Lower leg skin (tissue), 4 donors: ENCODE data around the gene TAAR8. TPM values are rescaled to one million over a fixed set of nuclear protein-coding genes. Genes with fewer than 3 reads are reported as not detected.

Source experiments
- DNase-seq, 2 donors: peaks; one replicate each; pipeline ENCODE4 v3.0.0-alpha.2; 2019; ENCODE audit warnings: low spot score in 2 of 2
- H3K4me3 ChIP-seq: fragments of 200-600 bp; sonication (generic); 2 replicates; pipeline ENCODE4 v1.5.1; 2017; ENCODE audit warnings: mild to moderate bottlenecking, low read depth; ENCODE audit not compliant: poor library complexity, severe bottlenecking
- CTCF ChIP-seq, 3 donors: fragments of 450-650 bp; IDR thresholded peaks; one replicate each; pipeline ENCODE4 v1.5.1; 2016; ENCODE audit warnings: antibody characterized with exemption in 3 of 3, mild to moderate bottlenecking in 3 of 3, moderate library complexity in 2 of 3
- POLR2A ChIP-seq, 2 donors: fragments of 450-650 bp; IDR thresholded peaks; one replicate each; pipeline ENCODE4 v1.6.1; 2016 to 2017; ENCODE audit warnings: antibody characterized with exemption in 2 of 2, mild to moderate bottlenecking in 1 of 2, moderate library complexity in 1 of 2
- WGBS, 2 donors: methylation state at CpG; one replicate each; pipeline ENCODE4 v1.1.5; 2018; 5-methylcytosine and 5-hydroxymethylcytosine counted together
- intact Hi-C: fragments of 100-400 bp; cut with DNase I; formaldehyde crosslinking; loops from one replicate; pipeline ENCODE4 v1.15.0; 2023; ENCODE audit warnings: low total_unique reads
- total RNA-seq, 4 donors: library from RNA; depleted of rRNA; stranded (reverse); fragments of >200 nt; gene quantifications; one replicate each; pipeline ENCODE4 v1.1.0, GENCODE V29; 2016

Gene TAAR8
- total RNA-seq, 4 donors from 2014 or later: not detected

GRCh38 chr6:132584698-132585097 lies 32.2 kb downstream of the TAAR8 start:
- no peak for TF ChIP-seq CTCF (IDR thresholded peaks at IDR 0.05)
- no peak for TF ChIP-seq POLR2A (IDR thresholded peaks at IDR 0.05)
- 73 to 77% methylated on average over 1 of the region's 1 CpG for WGBS, 2 donors
- intact Hi-C loops: no loop called here
- DNase-seq: no peak
- no peak overlapping the region for H3K4me3 ChIP-seq

- TF ChIP-seq CTCF (IDR thresholded peaks at IDR 0.05) (no peak), POLR2A (IDR thresholded peaks at IDR 0.05) (no peak)
- 57 to 62% methylated on average over 2 of the region's 2 CpGs for WGBS, 2 donors
- DNase-seq: no peak
- intact Hi-C loops: no loop called here
- no peak overlapping the region for H3K4me3 ChIP-seq
Measured at GRCh38 chr6:132587424-132587823, 35.0 kb downstream of the TAAR8 start.

DNA sequence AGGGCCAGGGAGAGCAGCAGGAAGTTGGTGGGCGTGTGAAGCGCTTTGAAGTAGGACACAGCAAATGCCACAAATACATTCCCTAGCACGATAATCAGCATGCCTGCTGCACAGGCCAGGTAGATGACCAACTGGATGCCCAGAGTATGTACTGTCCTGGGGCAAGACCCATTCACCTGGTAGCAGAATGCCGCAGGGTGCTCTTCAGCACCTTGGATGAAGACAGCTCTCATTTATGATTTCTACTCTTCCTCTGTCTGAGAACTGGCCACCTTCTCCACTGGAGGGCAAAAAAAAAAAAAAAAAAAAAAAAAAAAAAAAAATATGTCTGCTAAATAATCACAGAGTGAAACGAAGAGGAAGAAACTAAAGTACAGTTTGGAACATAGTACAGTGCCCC lies 37.0 kb downstream of the TAAR8 start, which contains the start of gene TAAR5:
Gene TAAR5 (minus strand): TSS at position 288 of the 400 bp plus-strand sequence. CDS start 55 bp downstream, at position 233.
- TF ChIP-seq CTCF (IDR thresholded peaks at IDR 0.05) (no peak), POLR2A (IDR thresholded peaks at IDR 0.05) (no peak)
- WGBS, 2 donors: 71 to 83% methylated on average over 5 of the region's 5 CpGs
- intact Hi-C loops: no loop called here

GRCh38 chr6:132590362-132590761 lies 37.9 kb downstream of the TAAR8 start:
- DNase-seq: no peak
- TF ChIP-seq POLR2A (IDR thresholded peaks at IDR 0.05) (no peak), CTCF (IDR thresholded peaks at IDR 0.05) (no peak)
- no peak overlapping the region for H3K4me3 ChIP-seq
- intact Hi-C loops: no loop called here
- 83% methylated on average over 1 of the region's 1 CpG for WGBS, 2 donors

More for the DNA sequence above, 37.0 kb downstream of the TAAR8 start, which contains the start of gene TAAR5:
- DNase-seq: no peak
- no peak within 1 kb of the TSS for H3K4me3 ChIP-seq

DNA sequence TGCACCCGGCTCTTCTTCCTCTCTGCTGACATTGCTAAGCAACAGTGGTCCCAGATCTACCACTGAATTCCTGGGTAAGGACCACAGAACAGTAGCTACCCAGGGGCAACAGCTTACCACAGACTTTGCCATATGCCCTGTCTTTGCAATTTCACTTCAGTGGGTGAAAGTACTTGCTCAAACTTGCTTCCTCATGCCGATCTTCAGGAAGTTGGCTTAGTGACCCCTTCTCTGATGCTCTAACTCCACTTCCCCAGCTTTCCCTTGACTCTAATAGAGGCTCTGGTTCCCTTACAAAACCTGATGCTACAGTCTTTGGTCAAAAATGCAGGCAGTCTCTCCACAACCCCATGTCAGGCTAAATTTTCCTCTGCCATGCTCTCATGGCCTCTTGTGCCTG lies 40.4 kb downstream of the TAAR8 start:
- TF ChIP-seq CTCF (IDR thresholded peaks at IDR 0.05): no peak
- TF ChIP-seq POLR2A (IDR thresholded peaks at IDR 0.05): no peak
- 52 to 58% methylated on average over 2 of the region's 2 CpGs for WGBS, 2 donors
- H3K4me3 ChIP-seq: no peak overlapping the region
- intact Hi-C loops: no loop called here
- no peak for DNase-seq

DNA sequence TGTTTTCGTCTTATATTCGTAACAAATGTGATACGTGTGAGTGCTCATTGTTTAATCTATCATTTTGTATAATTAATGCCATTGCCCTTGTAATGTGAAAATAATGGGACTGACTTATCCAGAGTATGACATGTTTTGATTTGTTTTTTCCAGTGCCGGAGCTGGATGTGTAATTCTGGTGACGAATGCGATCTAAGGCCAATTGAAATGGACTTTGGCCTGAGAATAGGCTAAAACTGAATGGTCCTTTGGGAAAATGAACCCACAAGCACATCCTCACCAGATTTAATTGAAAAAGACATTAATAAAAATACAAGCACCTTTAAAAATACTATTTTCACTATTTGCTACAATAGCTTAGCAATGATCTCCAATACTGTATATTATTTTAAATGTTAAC lies 43.7 kb downstream of the TAAR8 start:
- TF ChIP-seq POLR2A (IDR thresholded peaks at IDR 0.05) (no peak), CTCF (IDR thresholded peaks at IDR 0.05) (no peak)
- no peak overlapping the region for H3K4me3 ChIP-seq
- DNase-seq: no peak
- WGBS, 2 donors: 67 to 89% methylated on average over 6 of the region's 6 CpGs
- intact Hi-C loops: no loop called here
